GM12872 (cell line): ENCODE measurements around the gene VPS29.

Experiments used
- CTCF ChIP-seq: IDR thresholded peaks from 3 replicates; pipeline ENCODE4 v1.5.1; 2011; ENCODE audit warnings: low read depth, mild to moderate bottlenecking, low read length, moderate library complexity; ENCODE audit not compliant: insufficient read depth

The VPS29 gene

GRCh38 chr12:110501752-110502738 lies at the start of gene VPS29, which contains the start of gene RAD9B:
Gene VPS29 (minus strand): TSS chr12:110502111. CDS start chr12:110502051, 60 bp downstream.
Gene RAD9B (plus strand): TSS chr12:110502331. CDS start chr12:110502338, 7 bp downstream.
- no peak for TF ChIP-seq CTCF

DNA sequence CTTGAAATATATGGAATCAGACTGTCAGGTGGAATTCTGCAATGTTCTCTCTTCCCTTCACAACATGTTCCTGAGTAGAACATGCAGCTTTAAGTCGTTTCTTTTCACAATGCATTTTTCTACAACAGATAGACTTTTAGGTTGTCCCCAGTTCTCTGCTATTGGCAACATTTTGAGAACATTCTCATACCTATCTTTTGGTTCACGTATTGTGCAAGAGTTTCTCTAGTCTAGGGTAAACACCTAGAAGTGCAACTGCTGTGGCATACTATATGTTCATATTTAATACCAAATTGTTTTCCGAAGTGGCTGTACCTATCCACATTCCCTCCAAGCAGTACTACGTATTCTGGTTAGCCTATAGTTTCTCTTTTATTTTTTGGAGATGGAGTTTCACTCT lies 49.1 kb upstream of the VPS29 start:
- no peak for TF ChIP-seq CTCF

DNA sequence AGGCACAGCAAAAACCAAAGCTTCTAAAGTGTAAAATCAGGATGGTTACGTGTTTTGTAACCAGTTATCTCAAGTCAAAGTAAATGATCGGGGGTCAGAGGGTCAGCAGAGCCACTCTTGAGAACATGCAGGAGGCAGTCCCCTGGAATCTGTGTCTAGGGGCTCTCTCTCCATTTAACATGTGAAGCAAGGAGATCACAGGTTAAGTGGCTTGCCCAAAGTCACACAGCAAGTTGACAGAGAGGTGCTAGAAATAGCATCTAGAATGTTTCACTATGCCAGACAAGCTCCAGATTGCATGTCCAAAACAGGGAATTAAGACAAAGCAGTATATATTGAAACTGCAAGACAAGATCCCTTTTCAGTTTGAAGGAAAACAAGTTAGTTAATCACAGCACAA lies 47.8 kb upstream of the VPS29 start:
- no peak for TF ChIP-seq CTCF

- no peak for TF ChIP-seq CTCF
Measured at GRCh38 chr12:110548678-110549077, 46.8 kb upstream of the VPS29 start.

- TF ChIP-seq CTCF: no peak
Measured at GRCh38 chr12:110547090-110547489, 45.2 kb upstream of the VPS29 start.

GRCh38 chr12:110546339-110546738 lies 44.4 kb upstream of the VPS29 start:
- TF ChIP-seq CTCF: no peak

DNA sequence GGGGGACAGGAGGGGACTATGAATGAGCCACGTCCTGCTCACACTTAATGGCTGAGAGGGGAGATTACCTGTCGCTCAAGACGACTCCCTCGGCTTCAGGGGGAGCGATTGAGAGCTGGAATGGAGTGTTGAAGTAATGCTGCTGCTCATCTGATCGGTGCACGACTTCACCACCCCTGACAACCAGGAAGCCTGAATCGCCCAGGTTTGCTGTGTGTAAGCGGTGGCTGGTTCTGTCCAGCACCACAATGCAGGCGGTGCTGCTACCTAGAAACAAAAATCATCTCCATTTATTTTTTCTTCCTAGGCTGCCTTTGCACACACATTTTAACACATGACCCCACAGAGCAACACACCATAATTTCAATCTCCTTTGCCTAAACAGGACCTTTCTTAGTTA lies 43.9 kb upstream of the VPS29 start:
- no peak for TF ChIP-seq CTCF
